NOMO-1 treated with DMSO at 0.1 percent for 48 hours (cell line): ENCODE results near the gene SERINC3.
A peak's percentile ranks its signal among the peaks of the same experiment; 100 is the strongest.
"Not testable (repeated sequence)": the region's sequence is repeated elsewhere in the genome, so short reads cannot be mapped to it uniquely, and the experiment has no call there.

Experiments used
- DNase-seq: peaks from one replicate; lab custom pipeline; 2025; ENCODE audit not compliant: unreplicated experiment; lab: John Stamatoyannopoulos, UW

SERINC3 gene

GRCh38 chr20:44494681-44495080, 27.2 kb downstream of the SERINC3 start:
- no peak for DNase-seq

- no peak for DNase-seq
Measured at GRCh38 chr20:44494266-44494665, 27.6 kb downstream of the SERINC3 start.

- no peak for DNase-seq
Measured at GRCh38 chr20:44491635-44492395, 30.1 kb downstream of the SERINC3 start.

GRCh38 chr20:44489931-44490330, 31.9 kb downstream of the SERINC3 start:
- no peak for DNase-seq

- no peak for DNase-seq
Measured at GRCh38 chr20:44489223-44489622, 32.6 kb downstream of the SERINC3 start.

- DNase-seq, result no peak
Measured at GRCh38 chr20:44488551-44488950, 33.3 kb downstream of the SERINC3 start.

GRCh38 chr20:44485830-44486198, 36.1 kb downstream of the SERINC3 start:
- DNase-seq, result no peak

- no peak for DNase-seq
Measured at GRCh38 chr20:44485078-44485829, 36.6 kb downstream of the SERINC3 start.

- no peak for DNase-seq
Measured at GRCh38 chr20:44483112-44483511, 38.8 kb downstream of the SERINC3 start.

GRCh38 chr20:44481719-44482416, 40.0 kb downstream of the SERINC3 start:
- peak; percentile 20 for DNase-seq

GRCh38 chr20:44480097-44480496, 41.8 kb downstream of the SERINC3 start:
- DNase-seq, result no peak

GRCh38 chr20:44479643-44480042, 42.2 kb downstream of the SERINC3 start:
- no peak for DNase-seq

- DNase-seq, result no peak
Measured at GRCh38 chr20:44478206-44478605, 43.7 kb downstream of the SERINC3 start.

- DNase-seq, result no peak
Measured at GRCh38 chr20:44477151-44477550, 44.7 kb downstream of the SERINC3 start.

- DNase-seq, result peak; percentile 79
Measured at GRCh38 chr20:44475694-44476560, 45.9 kb downstream of the SERINC3 start, which contains the start of gene TTPAL. TSS of gene TTPAL (plus strand) at chr20:44475874. CDS start at chr20:44480000, 4,126 bp downstream.

GRCh38 chr20:44475372-44475693, 46.5 kb downstream of the SERINC3 start:
- DNase-seq, result peak; percentile 7

GRCh38 chr20:44472283-44472682, 49.6 kb downstream of the SERINC3 start:
- not testable (repeated sequence) for DNase-seq

GRCh38 chr20:44471481-44471882, 50.4 kb downstream of the SERINC3 start:
- no peak for DNase-seq

GRCh38 chr20:44470327-44470726, 51.5 kb downstream of the SERINC3 start:
- no peak for DNase-seq

- DNase-seq, result no peak
Measured at GRCh38 chr20:44468044-44468782, 53.7 kb downstream of the SERINC3 start.
